ENCODE results near the gene PLOD3. TPM values are rescaled to one million over a fixed set of nuclear protein-coding genes. Genes with fewer than 3 reads are reported as not detected.

PLOD3 gene
- total RNA-seq, 4 donors from 2014 or later = 30.0 to 42.5 (median 32.7) TPM

DNA sequence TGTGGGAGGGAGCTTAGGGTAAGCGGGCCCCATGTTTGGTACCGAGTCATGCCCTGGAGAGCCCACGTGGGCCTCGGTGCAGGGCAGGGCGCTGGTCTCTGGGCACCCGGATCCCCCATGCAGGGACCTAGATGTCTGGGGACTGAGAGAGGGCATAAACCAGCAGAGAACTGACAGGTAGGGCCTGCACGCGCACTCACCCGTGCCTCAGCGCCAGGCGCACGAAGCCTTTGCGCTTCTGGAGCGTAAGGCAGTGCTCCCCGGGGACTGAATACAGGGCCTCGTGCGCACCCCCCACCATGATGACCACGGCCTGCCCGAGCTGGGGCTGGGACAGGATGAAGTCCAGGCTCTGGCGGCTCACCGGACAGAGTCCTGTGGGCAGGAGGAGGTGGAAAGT is 19.4 kb downstream of the PLOD3 start:
- Histone ChIP-seq H3K36me3 (no peaks in the 10 kb centered on the region), H3K4me1 (peaks cover 0 to 8% of the 10 kb centered on the region in 2 donors), H3K27me3 (peaks cover 8% of the 10 kb centered on the region), H3K9me3 (no peaks in the 10 kb centered on the region), H3K4me3 (replicated peaks in 1 of 3) (no peak overlapping the region), H3K27ac (no peak overlapping the region)
- DNase-seq = no peak
- WGBS, 2 donors = 69 to 72% methylated on average over 11 to 20 of the region's 21 CpGs
- no peak for TF ChIP-seq POLR2A (IDR thresholded peaks at IDR 0.05)
- TF ChIP-seq, protein P1, sequence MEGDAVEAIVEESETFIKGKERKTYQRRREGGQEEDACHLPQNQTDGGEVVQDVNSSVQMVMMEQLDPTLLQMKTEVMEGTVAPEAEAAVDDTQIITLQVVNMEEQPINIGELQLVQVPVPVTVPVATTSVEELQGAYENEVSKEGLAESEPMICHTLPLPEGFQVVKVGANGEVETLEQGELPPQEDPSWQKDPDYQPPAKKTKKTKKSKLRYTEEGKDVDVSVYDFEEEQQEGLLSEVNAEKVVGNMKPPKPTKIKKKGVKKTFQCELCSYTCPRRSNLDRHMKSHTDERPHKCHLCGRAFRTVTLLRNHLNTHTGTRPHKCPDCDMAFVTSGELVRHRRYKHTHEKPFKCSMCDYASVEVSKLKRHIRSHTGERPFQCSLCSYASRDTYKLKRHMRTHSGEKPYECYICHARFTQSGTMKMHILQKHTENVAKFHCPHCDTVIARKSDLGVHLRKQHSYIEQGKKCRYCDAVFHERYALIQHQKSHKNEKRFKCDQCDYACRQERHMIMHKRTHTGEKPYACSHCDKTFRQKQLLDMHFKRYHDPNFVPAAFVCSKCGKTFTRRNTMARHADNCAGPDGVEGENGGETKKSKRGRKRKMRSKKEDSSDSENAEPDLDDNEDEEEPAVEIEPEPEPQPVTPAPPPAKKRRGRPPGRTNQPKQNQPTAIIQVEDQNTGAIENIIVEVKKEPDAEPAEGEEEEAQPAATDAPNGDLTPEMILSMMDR (IDR thresholded peaks at IDR 0.05) = no peak
- intact Hi-C loops (cut with DNase I) = no loop called here

DNA sequence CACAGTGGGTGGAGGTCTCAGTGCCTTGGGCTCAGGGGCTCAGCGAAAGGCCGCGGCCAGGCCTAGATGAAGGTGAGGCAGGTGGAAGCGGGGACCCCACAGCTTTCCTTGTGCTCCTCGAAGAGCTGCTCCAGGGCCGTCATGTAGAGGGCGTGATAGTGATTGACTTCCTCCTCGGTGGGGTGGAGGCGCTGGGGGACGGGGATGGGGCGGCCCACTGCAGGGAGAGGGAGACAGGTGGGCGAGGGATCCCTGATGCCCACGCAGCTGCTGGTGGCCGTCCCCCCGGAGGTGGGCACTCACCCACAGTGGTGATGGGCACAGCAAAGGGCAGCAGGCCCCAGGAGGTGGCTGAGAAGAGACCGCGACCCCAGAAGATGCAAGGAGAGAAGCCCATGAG is 21.5 kb downstream of the PLOD3 start:
- H3K27me3 ChIP-seq = no peaks in the 10 kb centered on the region
- 85 to 86% methylated on average over 17 of the region's 17 CpGs for whole genome bisulfite sequencing, 2 donors
- H3K36me3 ChIP-seq = no peaks in the 10 kb centered on the region
- H3K4me3 ChIP-seq (replicated peaks in 1 of 3) = no peak overlapping the region
- TF ChIP-seq POLR2A (IDR thresholded peaks at IDR 0.05) = no peak
- TF ChIP-seq, protein P1 (IDR thresholded peaks at IDR 0.05) = no peak
- DNase-seq = no peak
- no peak overlapping the region for H3K27ac ChIP-seq
- intact Hi-C loops (cut with DNase I) = no loop called here
- no peaks in the 10 kb centered on the region for H3K4me1 ChIP-seq
- H3K9me3 ChIP-seq = no peaks in the 10 kb centered on the region

DNA sequence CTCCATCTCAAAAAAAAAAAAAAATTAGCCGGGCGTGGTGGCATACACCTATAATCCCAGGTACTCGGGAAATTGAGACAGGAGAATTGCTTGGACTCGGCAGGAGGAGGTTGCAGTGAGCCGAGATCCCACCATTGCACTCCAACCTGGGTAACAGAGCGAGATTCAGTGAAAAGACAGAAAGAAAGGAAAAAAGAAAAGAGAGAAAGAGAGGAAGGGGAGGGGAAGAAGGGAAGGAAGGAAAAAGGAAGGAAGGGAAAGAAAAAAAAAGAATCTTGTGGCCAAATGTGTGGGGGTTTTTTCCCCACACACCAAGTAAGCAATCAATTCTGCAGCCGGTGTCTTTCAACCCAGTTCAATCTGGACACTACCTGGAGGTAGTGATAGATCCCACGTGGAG is 28.3 kb downstream of the PLOD3 start:
- no peaks in the 10 kb centered on the region for H3K27me3 ChIP-seq
- no peak for DNase-seq
- WGBS, 2 donors = 86 to 87% methylated on average over 8 of the region's 8 CpGs

DNA sequence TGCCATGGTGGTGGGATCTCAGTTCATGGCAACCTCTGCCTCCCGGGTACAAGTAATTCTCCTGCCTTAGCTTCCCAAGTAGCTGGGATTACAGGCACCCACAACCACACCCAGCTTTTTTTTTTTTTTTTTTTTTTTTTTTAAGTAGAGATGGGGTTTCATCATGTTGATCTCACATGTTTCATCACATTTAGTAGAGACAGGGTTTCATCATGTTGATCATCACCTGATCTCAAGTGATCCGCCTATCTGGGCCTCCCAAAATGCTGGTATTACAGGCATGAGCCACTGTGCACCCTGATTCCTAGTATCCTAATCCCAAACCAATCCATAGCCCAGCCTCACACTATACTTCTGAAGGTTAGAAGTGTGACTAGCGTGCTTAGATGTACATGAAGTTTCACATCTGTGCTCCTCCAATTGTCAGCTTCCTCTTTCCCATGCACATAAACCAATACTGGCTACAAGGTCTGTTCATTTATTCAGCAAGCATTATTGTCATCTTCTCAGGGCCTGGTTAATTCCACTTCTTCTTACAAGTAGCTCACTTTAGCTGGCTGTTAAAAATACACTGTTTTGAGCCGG is 30.4 kb downstream of the PLOD3 start:
- Histone ChIP-seq H3K36me3 (no peaks in the 10 kb centered on the region), H3K4me3 (replicated peaks in 1 of 3) (no peak overlapping the region), H3K27me3 (no peaks in the 10 kb centered on the region), H3K27ac (no peak overlapping the region), H3K4me1 (no peaks in the 10 kb centered on the region), H3K9me3 (no peaks in the 10 kb centered on the region)
- TF ChIP-seq POLR2A (IDR thresholded peaks at IDR 0.05) = no peak
- TF ChIP-seq, protein P1 (IDR thresholded peaks at IDR 0.05) = no peak
- no peak for DNase-seq
- intact Hi-C loops (cut with DNase I) = no loop called here
- WGBS, 2 donors = 83 to 85% methylated on average over 4 of the region's 4 CpGs

More for the DNA sequence above, 28.3 kb downstream of the PLOD3 start:
- Histone ChIP-seq H3K4me3 (replicated peaks in 1 of 3) (no peak overlapping the region), H3K4me1 (no peaks in the 10 kb centered on the region), H3K27ac (no peak overlapping the region), H3K9me3 (no peaks in the 10 kb centered on the region), H3K36me3 (no peaks in the 10 kb centered on the region)
- intact Hi-C loops (cut with DNase I) = no loop called here
- TF ChIP-seq, protein P1 (IDR thresholded peaks at IDR 0.05) = no peak
- TF ChIP-seq POLR2A (IDR thresholded peaks at IDR 0.05) = no peak

DNA sequence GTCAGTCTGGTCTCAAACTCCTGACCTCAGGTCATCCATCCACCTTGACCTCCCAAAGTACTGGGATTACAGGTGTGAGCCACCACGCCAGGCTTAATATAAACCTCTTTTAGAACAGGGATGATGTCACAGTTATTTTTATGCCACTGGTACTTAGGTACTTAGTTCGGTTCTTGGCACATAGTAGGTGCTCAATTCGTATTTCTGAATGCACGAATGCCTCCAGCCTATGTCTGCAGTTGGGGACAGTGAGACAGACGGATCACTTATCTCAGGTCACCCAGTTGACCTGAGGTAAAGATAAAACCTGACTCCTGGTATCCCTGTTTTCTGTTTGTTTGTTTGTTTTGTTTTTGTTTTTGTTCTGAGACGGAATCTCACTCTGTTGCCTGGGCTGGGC is 31.2 kb downstream of the PLOD3 start:
- Histone ChIP-seq H3K27ac (no peak overlapping the region), H3K9me3 (no peaks in the 10 kb centered on the region), H3K4me1 (no peaks in the 10 kb centered on the region), H3K36me3 (no peaks in the 10 kb centered on the region), H3K4me3 (replicated peaks in 1 of 3) (no peak overlapping the region), H3K27me3 (peaks cover under 1% of the 10 kb centered on the region)
- intact Hi-C loops (cut with DNase I) = no loop called here
- WGBS, 2 donors = 74 to 77% methylated on average over 6 of the region's 6 CpGs
- TF ChIP-seq, protein P1 (IDR thresholded peaks at IDR 0.05) = no peak
- TF ChIP-seq POLR2A (IDR thresholded peaks at IDR 0.05) = no peak
- no peak for DNase-seq

Data from thyroid gland (tissue), 4 donors.